ENCODE measurements around the gene SEMA4C. TPM values are rescaled to one million over a fixed set of nuclear protein-coding genes. Genes with fewer than 3 reads are reported as not detected.

The SEMA4C gene
- polyA plus RNA-seq, 3 donors = 0.08 to 5.7 (median 0.21) TPM

DNA sequence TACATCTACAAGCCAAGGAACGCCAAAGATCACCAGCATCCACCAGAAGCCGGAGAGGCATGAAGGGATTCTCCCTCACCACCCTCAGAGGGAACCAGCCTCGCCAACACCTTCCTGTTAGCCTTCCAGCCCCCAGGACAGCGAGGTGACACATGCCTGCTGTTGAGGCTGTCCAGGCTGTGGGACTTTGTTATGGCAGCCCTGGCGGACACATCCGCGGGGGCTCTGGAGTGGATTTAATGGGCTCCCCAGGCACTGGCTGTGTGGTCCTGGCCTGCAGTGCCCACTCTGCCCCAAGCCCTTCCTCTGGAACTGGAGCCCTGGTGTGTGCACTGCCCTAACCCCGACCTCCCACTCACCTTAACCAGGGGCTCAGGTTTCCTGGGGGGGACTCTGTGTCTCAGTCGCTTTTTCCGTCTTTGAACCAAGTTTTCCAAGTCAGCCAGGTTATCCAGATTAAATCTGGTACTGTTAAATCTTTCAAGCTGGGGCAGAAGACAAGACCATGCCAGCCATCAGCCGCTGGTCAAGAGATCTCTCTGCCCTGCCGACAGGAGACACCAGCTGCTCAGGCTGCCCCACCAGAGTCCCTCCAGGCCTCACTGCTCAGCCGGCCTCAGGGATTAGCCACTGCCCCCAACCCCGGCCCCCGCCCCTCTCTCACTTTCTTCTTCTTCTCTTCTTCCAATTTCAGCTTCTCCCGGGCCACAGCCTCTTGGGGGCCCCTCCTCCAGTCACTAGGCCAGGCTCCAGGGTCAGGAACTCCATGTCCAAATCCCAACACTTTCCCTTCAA is 28.0 kb downstream of the SEMA4C start:
- TF ChIP-seq, protein P1, sequence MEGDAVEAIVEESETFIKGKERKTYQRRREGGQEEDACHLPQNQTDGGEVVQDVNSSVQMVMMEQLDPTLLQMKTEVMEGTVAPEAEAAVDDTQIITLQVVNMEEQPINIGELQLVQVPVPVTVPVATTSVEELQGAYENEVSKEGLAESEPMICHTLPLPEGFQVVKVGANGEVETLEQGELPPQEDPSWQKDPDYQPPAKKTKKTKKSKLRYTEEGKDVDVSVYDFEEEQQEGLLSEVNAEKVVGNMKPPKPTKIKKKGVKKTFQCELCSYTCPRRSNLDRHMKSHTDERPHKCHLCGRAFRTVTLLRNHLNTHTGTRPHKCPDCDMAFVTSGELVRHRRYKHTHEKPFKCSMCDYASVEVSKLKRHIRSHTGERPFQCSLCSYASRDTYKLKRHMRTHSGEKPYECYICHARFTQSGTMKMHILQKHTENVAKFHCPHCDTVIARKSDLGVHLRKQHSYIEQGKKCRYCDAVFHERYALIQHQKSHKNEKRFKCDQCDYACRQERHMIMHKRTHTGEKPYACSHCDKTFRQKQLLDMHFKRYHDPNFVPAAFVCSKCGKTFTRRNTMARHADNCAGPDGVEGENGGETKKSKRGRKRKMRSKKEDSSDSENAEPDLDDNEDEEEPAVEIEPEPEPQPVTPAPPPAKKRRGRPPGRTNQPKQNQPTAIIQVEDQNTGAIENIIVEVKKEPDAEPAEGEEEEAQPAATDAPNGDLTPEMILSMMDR (IDR thresholded peaks at IDR 0.05) = no peak
- Histone ChIP-seq H3K4me2 (replicated peaks; ENCODE audit: extremely low read depth, low read length, poor library complexity, severe bottlenecking) (no peak overlapping the region), H3K4me3 (replicated peaks in 1 of 3; ENCODE audit: low read depth in 2 of 3, low read length in 3 of 3) (no peak overlapping the region), H3K27me3 (ENCODE audit: control insufficient read depth in 2 of 2, insufficient read depth in 2 of 2, low read length in 2 of 2) (no peaks in the 10 kb centered on the region), H3K27ac (ENCODE audit: low read depth in 1 of 2, low read length in 2 of 2) (no peak overlapping the region), H4K20me1 (ENCODE audit: insufficient read depth, low read length) (no peaks in the 10 kb centered on the region), H3K4me1 (ENCODE audit: control insufficient read depth in 1 of 2, insufficient read depth in 2 of 2, low read length in 2 of 2) (peaks cover 6 to 12% of the 10 kb centered on the region in 2 donors), H2AFZ (ENCODE audit: insufficient read depth, low read depth, low read length, poor library complexity, severe bottlenecking) (no peak overlapping the region), H3K36me3 (replicated peaks in 1 of 2; ENCODE audit: control insufficient read depth in 1 of 2, insufficient read depth in 2 of 2, low read length in 2 of 2) (peaks cover 0 to 15% of the 10 kb centered on the region in 2 donors), H3K79me2 (ENCODE audit: insufficient read depth, low read length) (no peaks in the 10 kb centered on the region), H3K9ac (ENCODE audit: insufficient read depth, low read length, poor library complexity, severe bottlenecking) (no peak overlapping the region), H3K9me3 (replicated peaks in 1 of 2; ENCODE audit: control insufficient read depth in 1 of 2, insufficient read depth in 1 of 2, low read length in 2 of 2) (no peaks in the 10 kb centered on the region)
- WGBS (ENCODE audit: insufficient coverage) = 94% methylated on average over 10 of the region's 16 CpGs
- Mint-ChIP-seq H3K36me3 (peaks cover 20 to 25% of the 10 kb centered on the region in 2 donors), H3K4me1 (peaks cover 18% of the 10 kb centered on the region), H3K4me3 (no peak overlapping the region), H3K9me3 (no peaks in the 10 kb centered on the region), H3K27ac (peak overlapping the region in 1 of 7 donors; percentile 76), H3K27me3 (ENCODE audit: low read depth in 3 of 3) (peaks cover 1 to 2% (median 1%) of the 10 kb centered on the region in 3 donors)
- DNase-seq = no peak
- intact Hi-C loops (cut with micrococcal nuclease) = no loop called here

DNA sequence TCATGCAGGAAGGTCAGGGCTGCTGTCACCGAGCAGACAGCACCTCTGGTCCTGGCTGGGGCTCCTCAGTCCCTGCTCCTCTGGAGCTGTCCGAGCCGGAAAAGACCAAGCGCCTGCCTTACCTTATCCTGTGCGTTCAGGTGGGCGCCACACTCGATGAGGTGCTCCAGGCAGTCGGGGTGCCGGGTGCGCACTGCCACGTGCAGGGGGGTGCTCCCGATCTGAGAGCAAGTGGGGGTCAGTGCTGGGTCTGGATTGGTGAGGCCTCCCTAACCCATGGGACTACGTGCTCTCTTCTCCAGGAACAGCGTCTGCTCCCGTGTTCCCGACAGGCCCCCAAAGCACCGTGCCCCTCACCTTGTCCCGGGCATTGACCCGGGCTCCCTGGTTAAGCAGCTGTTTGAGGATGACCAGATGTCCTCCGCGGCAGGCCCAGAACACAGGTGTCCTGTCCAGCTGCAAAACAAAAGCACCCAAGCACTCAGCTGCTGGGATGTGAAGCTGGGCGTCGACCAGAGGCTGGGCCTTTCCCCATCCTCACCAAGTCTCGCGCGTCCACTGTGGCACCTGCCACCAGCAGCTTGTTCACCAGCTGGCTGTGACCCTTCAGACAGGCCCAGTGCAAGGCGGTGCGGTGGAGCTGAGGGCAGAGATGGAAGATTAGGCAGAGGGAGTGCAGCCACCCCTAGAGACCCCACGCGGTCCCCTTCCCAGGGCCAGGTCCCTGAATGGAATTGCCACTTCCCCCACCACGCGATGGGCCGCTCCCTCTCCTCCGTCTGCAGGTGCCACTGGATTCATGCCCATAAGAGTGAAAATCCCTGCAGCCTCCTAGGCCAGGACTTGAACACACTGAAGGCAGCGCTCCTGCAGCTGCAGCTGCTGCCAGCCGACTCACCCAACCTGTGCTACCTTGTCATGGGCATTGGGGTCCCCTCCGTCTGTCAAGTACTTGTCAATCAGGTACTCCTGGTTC is 29.7 kb downstream of the SEMA4C start:
- Mint-ChIP-seq H3K4me3 (peak overlapping the region in 1 of 2 donors; percentile 48), H3K27me3 (ENCODE audit: low read depth in 3 of 3) (peaks cover 0 to 2% (median 0%) of the 10 kb centered on the region in 3 donors), H3K27ac (no peak overlapping the region), H3K9me3 (no peaks in the 10 kb centered on the region), H3K36me3 (peaks cover 16 to 23% of the 10 kb centered on the region in 2 donors), H3K4me1 (peaks cover 18% of the 10 kb centered on the region)
- H3K4me2 ChIP-seq (replicated peaks; ENCODE audit: extremely low read depth, low read length, poor library complexity, severe bottlenecking) = peak overlapping the region; percentile 59
- peak overlapping the region in 1 of 3 experiments; percentile 48 for H3K4me3 ChIP-seq (replicated peaks in 1 of 3; ENCODE audit: low read depth in 2 of 3, low read length in 3 of 3)
- H3K27me3 ChIP-seq (ENCODE audit: control insufficient read depth in 2 of 2, insufficient read depth in 2 of 2, low read length in 2 of 2) = no peaks in the 10 kb centered on the region
- H2AFZ ChIP-seq (ENCODE audit: insufficient read depth, low read depth, low read length, poor library complexity, severe bottlenecking) = no peak overlapping the region
- intact Hi-C loops (cut with micrococcal nuclease) = no loop called here
- H3K4me1 ChIP-seq (ENCODE audit: control insufficient read depth in 1 of 2, insufficient read depth in 2 of 2, low read length in 2 of 2) = peaks cover 6 to 12% of the 10 kb centered on the region in 2 donors
- H3K79me2 ChIP-seq (ENCODE audit: insufficient read depth, low read length) = no peaks in the 10 kb centered on the region
- no peak overlapping the region for H3K27ac ChIP-seq (ENCODE audit: low read depth in 1 of 2, low read length in 2 of 2)
- TF ChIP-seq, protein P1 (IDR thresholded peaks at IDR 0.05) = no peak
- H4K20me1 ChIP-seq (ENCODE audit: insufficient read depth, low read length) = no peaks in the 10 kb centered on the region
- no peak for DNase-seq
- H3K36me3 ChIP-seq (replicated peaks in 1 of 2; ENCODE audit: control insufficient read depth in 1 of 2, insufficient read depth in 2 of 2, low read length in 2 of 2) = peaks cover under 1 to 11% of the 10 kb centered on the region in 2 donors
- no peak overlapping the region for H3K9ac ChIP-seq (ENCODE audit: insufficient read depth, low read length, poor library complexity, severe bottlenecking)
- no peaks in the 10 kb centered on the region for H3K9me3 ChIP-seq (replicated peaks in 1 of 2; ENCODE audit: control insufficient read depth in 1 of 2, insufficient read depth in 1 of 2, low read length in 2 of 2)
- 94% methylated on average over 34 of the region's 37 CpGs for WGBS (ENCODE audit: insufficient coverage)

All from CD14-positive monocyte (primary cell).